ENCODE results near the gene NDUFA12.

Gene NDUFA12

DNA sequence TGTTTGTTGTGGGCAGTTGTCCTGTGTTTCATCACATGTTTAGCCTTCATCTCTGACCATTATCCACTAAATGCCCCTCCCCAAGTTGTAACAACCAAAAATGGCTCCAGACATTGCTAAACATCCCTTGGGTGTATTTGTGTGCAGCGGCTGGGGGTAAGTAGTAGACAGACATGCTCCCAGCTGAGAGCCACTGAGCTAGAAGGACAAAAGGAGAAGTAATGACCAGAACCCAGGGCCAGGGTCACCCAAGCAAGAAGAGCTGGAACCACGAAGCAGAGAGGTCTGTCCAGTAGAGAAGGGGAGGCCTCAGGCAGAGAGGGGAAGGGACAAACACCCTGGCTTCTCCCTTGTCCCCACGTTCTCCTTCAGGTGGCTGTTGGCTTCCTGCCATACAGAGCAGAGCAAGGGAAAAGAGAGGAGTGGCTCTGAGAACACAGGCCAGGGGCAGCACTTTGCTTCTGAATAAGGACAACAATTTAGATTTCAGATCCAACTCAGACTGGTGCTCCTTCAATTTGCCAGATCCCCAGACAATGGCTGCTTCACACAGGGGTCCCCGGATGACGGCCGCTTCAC lies 55.2 kb downstream of the NDUFA12 start:
- DNase-seq (ENCODE audit: low read depth), result no peak
- H3K4me3 ChIP-seq (ENCODE audit: low read length), result no peak overlapping the region
- TF ChIP-seq, protein P1, sequence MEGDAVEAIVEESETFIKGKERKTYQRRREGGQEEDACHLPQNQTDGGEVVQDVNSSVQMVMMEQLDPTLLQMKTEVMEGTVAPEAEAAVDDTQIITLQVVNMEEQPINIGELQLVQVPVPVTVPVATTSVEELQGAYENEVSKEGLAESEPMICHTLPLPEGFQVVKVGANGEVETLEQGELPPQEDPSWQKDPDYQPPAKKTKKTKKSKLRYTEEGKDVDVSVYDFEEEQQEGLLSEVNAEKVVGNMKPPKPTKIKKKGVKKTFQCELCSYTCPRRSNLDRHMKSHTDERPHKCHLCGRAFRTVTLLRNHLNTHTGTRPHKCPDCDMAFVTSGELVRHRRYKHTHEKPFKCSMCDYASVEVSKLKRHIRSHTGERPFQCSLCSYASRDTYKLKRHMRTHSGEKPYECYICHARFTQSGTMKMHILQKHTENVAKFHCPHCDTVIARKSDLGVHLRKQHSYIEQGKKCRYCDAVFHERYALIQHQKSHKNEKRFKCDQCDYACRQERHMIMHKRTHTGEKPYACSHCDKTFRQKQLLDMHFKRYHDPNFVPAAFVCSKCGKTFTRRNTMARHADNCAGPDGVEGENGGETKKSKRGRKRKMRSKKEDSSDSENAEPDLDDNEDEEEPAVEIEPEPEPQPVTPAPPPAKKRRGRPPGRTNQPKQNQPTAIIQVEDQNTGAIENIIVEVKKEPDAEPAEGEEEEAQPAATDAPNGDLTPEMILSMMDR (IDR thresholded peaks at IDR 0.05; ENCODE audit: insufficient read depth, low read depth, low read length, missing control alignments), result no peak

DNA sequence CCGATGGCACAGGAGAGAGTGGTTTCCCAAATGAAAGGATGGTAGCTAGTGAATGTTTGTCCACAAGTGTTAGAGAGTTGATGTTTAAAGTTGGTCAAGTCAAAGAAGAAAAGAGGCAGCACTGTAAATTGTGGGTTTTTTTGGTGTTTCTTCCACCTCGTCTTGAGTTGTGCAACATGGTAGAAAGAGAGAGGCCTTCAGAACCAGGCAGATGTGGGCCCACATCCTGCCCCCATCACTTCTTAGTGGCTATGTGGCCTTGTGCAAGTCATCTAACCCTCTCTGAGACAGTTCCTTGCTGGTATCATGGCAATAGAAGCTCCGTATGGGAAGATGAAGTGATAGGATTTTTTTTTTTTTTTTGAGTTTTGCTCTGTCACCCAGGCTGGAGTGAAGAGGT lies 60.8 kb downstream of the NDUFA12 start:
- no peak overlapping the region for H3K4me3 ChIP-seq (ENCODE audit: low read length)
- DNase-seq (ENCODE audit: low read depth), result no peak
- TF ChIP-seq, protein P1 (IDR thresholded peaks at IDR 0.05; ENCODE audit: insufficient read depth, low read depth, low read length, missing control alignments), result no peak

DNA sequence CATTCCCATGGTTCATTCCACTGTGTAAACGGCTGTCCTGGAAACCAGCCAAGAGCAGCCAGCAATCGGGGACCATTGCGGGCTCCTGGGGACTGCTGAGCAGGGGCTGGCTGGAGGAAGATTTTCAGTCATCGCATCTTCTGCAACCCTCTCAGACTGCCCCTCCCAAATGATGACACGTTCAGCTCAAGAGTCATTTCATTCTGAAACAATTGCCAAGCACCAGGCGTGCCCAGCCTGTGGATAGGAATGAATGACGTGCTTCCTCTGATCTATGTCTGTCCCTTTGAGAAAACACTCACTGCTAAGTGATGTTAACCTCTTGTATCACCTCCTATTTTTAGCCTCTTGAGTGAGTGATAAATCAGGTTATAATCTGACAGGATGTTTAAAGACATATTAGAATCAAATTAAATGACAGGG lies 62.0 kb downstream of the NDUFA12 start:
- no peak overlapping the region for H3K4me3 ChIP-seq (ENCODE audit: low read length)

DNA sequence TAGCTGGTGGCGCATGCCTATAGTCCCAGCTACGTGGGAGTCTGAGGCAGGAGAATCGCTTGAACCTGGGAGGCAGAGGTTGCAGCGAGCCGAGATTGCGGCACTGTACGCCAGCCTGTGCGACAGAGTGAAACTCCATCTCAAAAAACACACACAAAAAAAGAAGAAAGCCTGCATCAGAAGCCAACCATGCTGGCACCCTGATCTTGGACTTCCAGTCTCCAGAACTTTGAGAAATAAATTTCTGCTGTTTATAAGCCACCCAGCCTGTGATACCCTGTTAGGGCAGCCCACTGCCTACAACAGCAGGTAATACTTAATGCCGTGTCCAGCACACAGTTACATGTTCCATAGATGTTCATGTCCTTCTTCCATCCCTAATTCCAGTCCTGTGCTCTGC lies 62.7 kb downstream of the NDUFA12 start:
- no peak for DNase-seq (ENCODE audit: low read depth)
- H3K4me3 ChIP-seq (ENCODE audit: low read length), result no peak overlapping the region
- TF ChIP-seq, protein P1 (IDR thresholded peaks at IDR 0.05; ENCODE audit: insufficient read depth, low read depth, low read length, missing control alignments), result no peak

More for the DNA sequence above, 62.0 kb downstream of the NDUFA12 start:
- DNase-seq (ENCODE audit: low read depth), result peak; percentile 97
- TF ChIP-seq, protein P1 (IDR thresholded peaks at IDR 0.05; ENCODE audit: insufficient read depth, low read depth, low read length, missing control alignments), result no peak

DNA sequence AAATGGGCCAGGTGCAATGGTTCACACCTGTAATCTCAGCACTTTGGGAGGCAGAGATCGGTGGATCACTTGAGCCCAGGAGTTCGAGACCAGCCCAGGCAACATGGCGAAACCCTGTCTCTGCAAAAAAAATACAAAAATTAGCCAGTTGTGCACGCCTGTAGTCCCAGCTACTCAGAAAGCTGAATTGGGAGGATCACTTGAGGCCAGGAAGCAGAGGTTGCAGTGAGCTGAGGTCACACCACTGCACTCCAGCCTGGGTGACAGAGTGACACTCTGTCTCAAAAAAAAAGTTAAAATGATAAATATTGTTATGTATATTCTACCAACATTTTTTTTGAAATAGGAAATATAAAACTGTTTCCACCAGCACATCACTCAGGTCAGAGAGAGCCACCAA lies 64.9 kb downstream of the NDUFA12 start:
- TF ChIP-seq, protein P1 (IDR thresholded peaks at IDR 0.05; ENCODE audit: insufficient read depth, low read depth, low read length, missing control alignments), result no peak
- DNase-seq (ENCODE audit: low read depth), result no peak
- no peak overlapping the region for H3K4me3 ChIP-seq (ENCODE audit: low read length)

DNA sequence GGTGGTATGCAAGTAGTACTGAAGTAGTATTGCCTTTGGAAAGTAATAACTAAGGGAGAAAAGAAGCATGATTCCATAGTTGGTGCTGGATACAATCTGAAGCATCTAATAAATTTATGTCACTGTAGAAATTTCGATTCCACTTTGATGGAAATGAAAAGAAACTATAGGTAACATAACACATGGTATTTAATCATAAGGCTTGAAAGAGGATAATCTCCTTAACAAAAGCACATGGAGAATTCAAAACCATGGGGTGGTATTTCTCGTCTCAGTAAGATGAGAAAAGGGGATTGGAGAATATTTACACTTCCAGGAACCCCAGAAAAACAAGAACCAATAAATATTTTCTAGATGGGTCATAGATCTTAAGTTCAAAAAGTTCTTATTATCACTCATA lies 72.7 kb downstream of the NDUFA12 start:
- TF ChIP-seq, protein P1 (IDR thresholded peaks at IDR 0.05; ENCODE audit: insufficient read depth, low read depth, low read length, missing control alignments), result no peak
- H3K4me3 ChIP-seq (ENCODE audit: low read length), result no peak overlapping the region
- DNase-seq (ENCODE audit: low read depth), result no peak

DNA sequence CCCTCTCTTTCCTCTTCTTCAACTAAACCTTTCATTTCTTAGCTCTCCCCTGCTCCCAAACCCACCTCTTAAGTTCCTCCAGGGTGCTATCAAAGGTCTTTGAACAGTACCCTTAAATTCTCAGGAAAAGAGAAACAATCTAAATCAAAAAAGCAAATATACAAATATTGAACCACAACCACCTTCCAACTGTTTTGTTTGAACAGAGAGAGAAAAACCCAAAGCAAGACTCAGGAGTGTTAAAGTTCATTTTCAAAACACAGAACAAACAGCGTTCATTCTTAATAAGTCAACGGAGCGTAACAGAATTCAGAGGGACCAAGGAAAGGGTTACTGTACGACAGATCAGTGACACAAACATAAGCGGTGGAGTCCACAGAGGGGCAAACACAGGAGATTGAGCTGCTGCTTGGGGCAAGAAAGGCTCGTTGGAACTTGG lies 73.3 kb downstream of the NDUFA12 start:
- TF ChIP-seq, protein P1 (IDR thresholded peaks at IDR 0.05; ENCODE audit: insufficient read depth, low read depth, low read length, missing control alignments), result no peak

More for the DNA sequence above, 73.3 kb downstream of the NDUFA12 start:
- no peak overlapping the region for H3K4me3 ChIP-seq (ENCODE audit: low read length)
- no peak for DNase-seq (ENCODE audit: low read depth)
